Heart right ventricle (tissue), 16 donors: ENCODE results near the gene ANK3. TPM values are rescaled to one million over a fixed set of nuclear protein-coding genes. Genes with fewer than 3 reads are reported as not detected.

ENCODE experiments used
- ATAC-seq, 8 donors: fragments of 200-7000 bp; cut with Tn5 transposase; one replicate each; pipeline ENCODE4 v1.9.1; 2020; ENCODE audit warnings: mild to moderate bottlenecking in 8 of 8, moderate library complexity in 8 of 8, moderate number of reproducible peaks in 1 of 8
- DNase-seq, 2 donors: peaks; one replicate each; pipeline ENCODE4 v3.0.0-alpha.2; 2020
- H3K27ac ChIP-seq, 10 donors: fragments of 200-600 bp; sonication (generic) in 2 of 10; one replicate each; pipeline versions ENCODE4 v1.5.0 to v1.8.0; 2020 to 2022; ENCODE audit warnings: mild to moderate bottlenecking in 3 of 10
- H3K27me3 ChIP-seq, 7 donors: fragments of 200-600 bp; one replicate each; pipeline ENCODE4 v1.8.0; 2021 to 2022; ENCODE audit warnings: mild to moderate bottlenecking in 2 of 7
- H3K36me3 ChIP-seq, 9 donors: fragments of 200-600 bp; sonication (generic) in 1 of 9; one replicate each; pipeline versions ENCODE4 v1.5.0 to v1.8.0; 2020 to 2022; ENCODE audit warnings: mild to moderate bottlenecking in 2 of 9
- H3K4me1 ChIP-seq, 9 donors: fragments of 200-600 bp; sonication (generic) in 1 of 9; one replicate each; pipeline versions ENCODE4 v1.5.0 to v1.8.0; 2020 to 2022; ENCODE audit warnings: mild to moderate bottlenecking in 4 of 9
- H3K4me3 ChIP-seq, 10 donors: fragments of 200-600 bp; sonication (generic) in 2 of 10; one replicate each; pipeline versions ENCODE4 v1.5.0 to v1.8.0; 2020 to 2022; ENCODE audit warnings: mild to moderate bottlenecking in 7 of 10, moderate library complexity in 2 of 10
- H3K9me3 ChIP-seq, 11 donors: fragments of 200-600 bp in 10 of 11; sonication (generic) in 2 of 11; one replicate each; pipeline versions ENCODE4 v1.5.0 to v1.8.0; 2013 to 2022; ENCODE audit warnings: mild to moderate bottlenecking in 2 of 11, control low read depth in 1 of 11, moderate library complexity in 1 of 11
- WGBS, 2 donors: extraction: QIAGEN DNeasy Blood & Tissue Kit; methylation state at CpG; one replicate each; pipeline ENCODE4 v1.1.7; 2013; ENCODE audit warnings: inconsistent platforms in 1 of 2; 5-methylcytosine and 5-hydroxymethylcytosine counted together
- intact Hi-C, 10 donors: fragments of 100-400 bp; cut with DNase I; formaldehyde crosslinking; loops; one replicate each; pipeline versions ENCODE4 v1.11.1 to v1.14.2; 2022
- polyA plus RNA-seq, 2 donors: library from polyadenylated mRNA; stranded (reverse); fragments of 200-250 nt; gene quantifications; one replicate each; pipeline ENCODE4 v1.2.3, GENCODE V29; 2013
- total RNA-seq, 10 donors: library from RNA; stranded (reverse); fragmentation: NEBNext Ultra II Directional in 3 of 10; extraction: Animal tissue kit (Norgen Biotek cat#: 25700) in 3 of 10; gene quantifications; one replicate each; pipeline versions ENCODE4 v1.2.1 to v1.2.4, GENCODE V29; 2021 to 2023
- TF ChIP-seq, protein P1 (sequence below), 9 donors: fragments of 200-600 bp; sonication (generic) in 2 of 9; IDR thresholded peaks; one replicate each; pipeline versions ENCODE4 v1.5.0 to v1.8.0; 2021 to 2022; ENCODE audit warnings: antibody characterized with exemption in 9 of 9, mild to moderate bottlenecking in 5 of 9, moderate library complexity in 1 of 9
- donor health status: Arrhythmogenic right ventricular cardiomyopathy.
- donor health status: ischemic (EF 13 %, LVEDD 7.1; RV severe dilation, severe dysfunction).
- donor health status: healthy with polysubstance abuse.
- donor health status: DM: no; HTN: yes; CAD: no.
- donor health status: DM: no; HTN: no; CAD: no.
- donor health status: ischemic (EF 25% LVEDD 6.9; RV normal size, moderate dysfunction).
- donor health status: ischemic (EF 25% LVEDD 5.7; RV mildly dilated, moderate dysfunction).
- donor health status: healthy.
- donor health status: DM: yes; HTN: yes; CAD: no.
- donor health status: Ischemic cardiomyopathy.
- donor health status: ischemic (EF 35%, LVEDD 5.7; RV mildly dilated, moderate dysfunction).
- donor health status: nonischemic (EF 11% LVEDD 7.7; RV severe dilation, severe dysfunction).
- donor health status: DM: yes; HTN: yes; CAD: no.
- donor health status: PGD.
- donor health status: ischemic (EF 29% LVEDD 5.4; RV normal size, mild dysfunction).
- donor health status: nonischemic (EF 23%, LVEDD 6.1; RV moderate dilation, normal function).

Gene ANK3
- total and polyA plus RNA-seq, 12 donors = 34.4 to 287 (median 245) TPM

DNA sequence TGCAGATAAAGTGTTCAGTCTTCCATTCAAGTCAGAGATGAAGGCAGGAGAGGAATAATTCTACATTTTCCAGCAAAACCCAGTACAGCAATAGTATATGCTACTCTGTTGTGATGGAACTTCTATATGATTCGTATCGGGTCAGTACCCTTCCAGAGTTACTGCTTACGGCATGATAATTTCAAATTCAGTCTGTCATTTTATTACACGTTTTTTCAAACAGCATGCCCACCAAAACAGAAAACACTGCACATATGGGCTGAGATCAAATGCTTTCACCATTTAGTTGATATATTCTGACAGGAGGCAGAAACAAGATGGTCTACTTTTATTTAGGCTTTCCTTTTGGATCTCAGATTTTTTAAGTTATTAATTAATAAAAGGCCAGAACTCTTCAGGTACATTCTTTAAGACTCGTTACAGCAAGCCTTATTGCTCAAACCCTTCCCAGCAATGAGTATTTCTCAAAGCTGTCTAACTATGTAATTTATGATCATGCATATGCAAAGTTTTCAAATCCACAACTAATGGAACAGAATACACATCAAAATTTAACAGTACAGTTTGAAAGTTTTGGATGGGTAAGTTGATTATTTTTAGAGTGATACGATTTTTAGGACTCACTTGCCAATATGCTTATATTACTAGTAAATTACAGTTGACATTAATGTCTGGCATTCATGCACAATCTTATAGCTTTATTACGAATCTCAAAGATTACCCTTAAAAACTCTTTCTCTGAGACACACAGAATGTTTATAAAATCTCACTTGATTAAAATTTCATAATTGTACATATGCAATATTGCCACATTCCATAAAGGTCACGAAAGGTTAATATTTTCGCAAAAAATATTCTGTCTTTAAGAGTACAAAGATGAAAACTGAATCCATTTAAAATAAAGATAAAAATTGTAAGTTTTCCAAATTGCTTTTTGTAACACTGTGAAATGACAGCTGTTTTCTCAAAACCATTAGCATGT is 91.0 kb downstream of the ANK3 start:
- Histone ChIP-seq H3K4me1 (peaks cover 0 to 43% (median 10%) of the 10 kb centered on the region in 9 donors), H3K27ac (peak overlapping the region; percentile 23 to 86 (median 74)), H3K36me3 (no peaks in the 10 kb centered on the region), H3K27me3 (no peaks in the 10 kb centered on the region), H3K4me3 (peak overlapping the region; percentile 1 to 59 (median 49)), H3K9me3 (peaks cover 0 to 8% (median 0%) of the 10 kb centered on the region in 11 donors)
- TF ChIP-seq, protein P1, sequence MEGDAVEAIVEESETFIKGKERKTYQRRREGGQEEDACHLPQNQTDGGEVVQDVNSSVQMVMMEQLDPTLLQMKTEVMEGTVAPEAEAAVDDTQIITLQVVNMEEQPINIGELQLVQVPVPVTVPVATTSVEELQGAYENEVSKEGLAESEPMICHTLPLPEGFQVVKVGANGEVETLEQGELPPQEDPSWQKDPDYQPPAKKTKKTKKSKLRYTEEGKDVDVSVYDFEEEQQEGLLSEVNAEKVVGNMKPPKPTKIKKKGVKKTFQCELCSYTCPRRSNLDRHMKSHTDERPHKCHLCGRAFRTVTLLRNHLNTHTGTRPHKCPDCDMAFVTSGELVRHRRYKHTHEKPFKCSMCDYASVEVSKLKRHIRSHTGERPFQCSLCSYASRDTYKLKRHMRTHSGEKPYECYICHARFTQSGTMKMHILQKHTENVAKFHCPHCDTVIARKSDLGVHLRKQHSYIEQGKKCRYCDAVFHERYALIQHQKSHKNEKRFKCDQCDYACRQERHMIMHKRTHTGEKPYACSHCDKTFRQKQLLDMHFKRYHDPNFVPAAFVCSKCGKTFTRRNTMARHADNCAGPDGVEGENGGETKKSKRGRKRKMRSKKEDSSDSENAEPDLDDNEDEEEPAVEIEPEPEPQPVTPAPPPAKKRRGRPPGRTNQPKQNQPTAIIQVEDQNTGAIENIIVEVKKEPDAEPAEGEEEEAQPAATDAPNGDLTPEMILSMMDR (IDR thresholded peaks at IDR 0.05) = no peak
- ATAC-seq (no peak), DNase-seq (no peak)
- WGBS, 2 donors = 50 to 57% methylated on average over 9 of the region's 9 CpGs
- intact Hi-C loops = loop anchor here in 1 of 10 donors (10.0 kb wide), 1 partner anchor 136 kb away; no protein-coding TSS in a partner anchor

- peak overlapping the region in 1 of 10 donors; percentile 49 for H3K4me3 ChIP-seq
- no peaks in the 10 kb centered on the region for H3K9me3 ChIP-seq
- H3K4me1 ChIP-seq = peaks cover 0 to 66% (median 26%) of the 10 kb centered on the region in 9 donors
- ATAC-seq (peak in 7 of 8 donors; percentile 10 to 51 (median 19)), DNase-seq (no peak)
- peak overlapping the region in 9 of 10 donors; percentile 54 to 86 (median 78) for H3K27ac ChIP-seq
- no peaks in the 10 kb centered on the region for H3K27me3 ChIP-seq
- TF ChIP-seq, protein P1 (IDR thresholded peaks at IDR 0.05) = no peak
- WGBS, 2 donors = 28% methylated on average over 1 of the region's 1 CpG
- intact Hi-C loops = loop anchor here in 1 of 10 donors (10.0 kb wide), 1 partner anchor 139 kb away; no protein-coding TSS in a partner anchor
- no peaks in the 10 kb centered on the region for H3K36me3 ChIP-seq
These were observed 93.6 kb downstream of the ANK3 start for GRCh38 chr10:60296073-60296472.

DNA sequence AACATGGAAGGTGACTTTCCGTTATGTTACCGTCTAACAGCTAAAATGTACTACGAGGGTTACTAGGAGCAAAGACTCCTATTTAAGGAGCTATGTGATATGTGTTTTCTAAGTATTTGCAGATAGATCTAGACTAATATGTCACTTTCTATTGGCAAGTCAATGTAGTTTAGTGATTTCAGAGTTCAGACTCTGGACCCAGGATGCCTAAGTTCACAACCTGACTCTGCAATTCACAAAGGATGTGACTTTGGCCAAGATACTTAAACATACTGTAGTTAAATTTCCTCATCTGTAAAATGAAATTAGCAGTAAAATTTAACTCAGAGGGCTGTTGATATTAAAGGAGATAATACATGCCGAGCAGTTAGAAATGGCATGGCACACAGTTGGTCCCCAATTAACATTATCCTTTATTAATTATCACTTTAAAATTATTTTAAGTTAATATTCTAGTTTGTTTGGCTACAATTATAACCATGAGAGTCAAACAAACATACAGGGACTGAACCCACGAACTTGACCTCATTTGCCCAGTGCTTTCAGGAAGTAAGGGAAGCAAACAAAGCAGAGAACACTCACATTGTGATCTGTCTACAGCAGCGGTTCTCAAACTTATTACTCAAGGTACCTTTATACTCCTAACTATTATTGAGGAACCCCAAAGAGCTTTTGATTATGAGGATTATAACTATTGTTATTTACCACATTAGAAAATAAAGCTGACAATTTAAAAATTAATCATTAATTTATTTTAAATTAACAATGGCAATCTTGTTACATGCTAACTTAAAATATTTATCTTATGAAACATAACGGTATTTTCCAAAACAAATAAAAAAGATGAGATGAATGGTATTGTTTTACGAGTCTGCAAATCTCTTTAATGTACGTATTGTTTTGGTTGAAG is 94.4 kb downstream of the ANK3 start:
- no peak for ATAC-seq
- no peak overlapping the region for H3K4me3 ChIP-seq
- peaks cover 0 to 68% (median 33%) of the 10 kb centered on the region in 9 donors for H3K4me1 ChIP-seq
- intact Hi-C loops = loop anchor here in 1 of 10 donors (10.0 kb wide), 1 partner anchor 140 kb away; no protein-coding TSS in a partner anchor
- H3K36me3 ChIP-seq = no peaks in the 10 kb centered on the region
- no peak for DNase-seq
- TF ChIP-seq, protein P1 (IDR thresholded peaks at IDR 0.05) = no peak
- no peaks in the 10 kb centered on the region for H3K27me3 ChIP-seq
- WGBS, 2 donors = 66 to 70% methylated on average over 9 of the region's 9 CpGs
- H3K27ac ChIP-seq = peak overlapping the region in 9 of 10 donors; percentile 14 to 86 (median 78)
- no peaks in the 10 kb centered on the region for H3K9me3 ChIP-seq
